MCF 10A (cell line): Measurements from ENCODE around the gene ZNF507. TPM values are rescaled to one million over a fixed set of nuclear protein-coding genes. Genes with fewer than 3 reads are reported as not detected.

ENCODE experiments used
- BruUV-seq: library from RNA; stranded (reverse); fragments of 400-500 nt; replicated peaks from 2 replicates; lab custom pipeline; 2021; lab: Mats Ljungman, UMichigan
- CTCF ChIA-PET: fragments of 300-600 bp; sonication (Branson Sonifier 250); formaldehyde crosslinking; extraction: SDS; loops from one replicate; lab custom pipeline; 2021; ENCODE audit warnings: antibody characterized with exemption, inconsistent platforms; lab: Yijun Ruan, JAX
- POLR2A ChIA-PET: fragments of 300-600, 350-650 bp; sonication (Branson Sonifier 250); formaldehyde crosslinking; extraction: SDS; loops from one replicate; lab custom pipeline; 2020; ENCODE audit warnings: antibody characterized with exemption, inconsistent platforms; lab: Yijun Ruan, JAX
- DNase-seq: peaks from one replicate; pipeline ENCODE4 v3.0.0-alpha.2; 2018; ENCODE audit not compliant: unreplicated experiment
- H3K27ac Mint-ChIP-seq: one replicate; pipeline ENCODE4 v1.8.0; 2022; ENCODE audit warnings: mild to moderate bottlenecking, low read depth, mixed read lengths; ENCODE audit not compliant: unreplicated experiment
- H3K27me3 Mint-ChIP-seq: one replicate; pipeline ENCODE4 v1.8.0; 2022; ENCODE audit warnings: mixed read lengths; ENCODE audit not compliant: insufficient read depth, unreplicated experiment
- H3K36me3 Mint-ChIP-seq: one replicate; pipeline ENCODE4 v1.8.0; 2022; ENCODE audit warnings: mild to moderate bottlenecking, moderate library complexity, mixed read lengths; ENCODE audit not compliant: insufficient read depth, unreplicated experiment
- H3K4me1 Mint-ChIP-seq: one replicate; pipeline ENCODE4 v1.8.0; 2022; ENCODE audit warnings: mixed read lengths; ENCODE audit not compliant: insufficient read depth, unreplicated experiment
- H3K4me3 Mint-ChIP-seq: one replicate; pipeline ENCODE4 v1.8.0; 2022; ENCODE audit warnings: mild to moderate bottlenecking, moderate library complexity, mixed read lengths; ENCODE audit not compliant: unreplicated experiment
- H3K9me3 Mint-ChIP-seq: one replicate; pipeline ENCODE4 v1.8.0; 2022; ENCODE audit warnings: mixed read lengths; ENCODE audit not compliant: unreplicated experiment
- CTCF ChIP-seq: fragments of 200-600 bp; IDR thresholded peaks from one replicate; pipeline ENCODE4 v1.8.0; 2022; ENCODE audit warnings: antibody characterized with exemption, mild to moderate bottlenecking; ENCODE audit not compliant: unreplicated experiment
- intact Hi-C: fragments of 100-400 bp; cut with micrococcal nuclease; formaldehyde crosslinking; loops from 2 replicates; pipeline ENCODE4 v1.14.1; 2022
- total RNA-seq: library from RNA; stranded (reverse); gene quantifications from 2 replicates; pipeline ENCODE4 v1.2.3, GENCODE V29; 2022

The ZNF507 gene
- total RNA-seq, 1 experiment from 2014 or later = 22.8 TPM

- ChIA-PET CTCF (interaction anchor here (0.7 kb wide), 1 partner anchor 887 kb away, joined by 3 read pairs; no protein-coding TSS in a partner anchor), POLR2A (no interaction called here)
- intact Hi-C loops = no loop called here
- no peak overlapping the region for H3K4me3 Mint-ChIP-seq
- TF ChIP-seq CTCF = no peak
- H3K27ac Mint-ChIP-seq = no peak overlapping the region
- no peaks in the 10 kb centered on the region for H3K4me1 Mint-ChIP-seq
- H3K9me3 Mint-ChIP-seq = no peaks in the 10 kb centered on the region
- H3K36me3 Mint-ChIP-seq = peaks cover 44% of the 10 kb centered on the region
- no peak for DNase-seq
- BruUV-seq = no TSS peak
- no peaks in the 10 kb centered on the region for H3K27me3 Mint-ChIP-seq
Measured at GRCh38 chr19:32415669-32416068, 70.3 kb downstream of the ZNF507 start.

GRCh38 chr19:32416749-32417456 lies 71.5 kb downstream of the ZNF507 start:
- ChIA-PET POLR2A (no interaction called here), CTCF (interaction anchor here (0.6 kb wide), 1 partner anchor 12 kb away, joined by 3 read pairs; no protein-coding TSS in a partner anchor)
- BruUV-seq = no TSS peak
- peaks cover 34% of the 10 kb centered on the region for H3K36me3 Mint-ChIP-seq
- no peaks in the 10 kb centered on the region for H3K9me3 Mint-ChIP-seq
- intact Hi-C loops = no loop called here
- no peak overlapping the region for H3K4me3 Mint-ChIP-seq
- no peak overlapping the region for H3K27ac Mint-ChIP-seq
- no peaks in the 10 kb centered on the region for H3K4me1 Mint-ChIP-seq
- H3K27me3 Mint-ChIP-seq = no peaks in the 10 kb centered on the region
- DNase-seq = peak; percentile 9
- no peak for TF ChIP-seq CTCF

- Mint-ChIP-seq H3K36me3 (peaks cover 22% of the 10 kb centered on the region), H3K27me3 (no peaks in the 10 kb centered on the region), H3K4me1 (no peaks in the 10 kb centered on the region), H3K27ac (no peak overlapping the region), H3K9me3 (no peaks in the 10 kb centered on the region), H3K4me3 (no peak overlapping the region)
- CTCF ChIA-PET = no interaction called here
- TF ChIP-seq CTCF = no peak
- POLR2A ChIA-PET = interaction anchor here (0.6 to 1.2 kb wide), 2 partner anchors 13 to 42 kb away, joined by 3 to 4 read pairs; partner anchors contain the start of gene DPY19L3
- BruUV-seq = no TSS peak
- intact Hi-C loops = no loop called here
- no peak for DNase-seq
Measured at GRCh38 chr19:32418155-32418554, 72.7 kb downstream of the ZNF507 start.

GRCh38 chr19:32421589-32422361 lies 76.4 kb downstream of the ZNF507 start:
- Mint-ChIP-seq H3K4me3 (no peak overlapping the region), H3K27me3 (no peaks in the 10 kb centered on the region), H3K27ac (peak overlapping the region; percentile 5), H3K4me1 (no peaks in the 10 kb centered on the region), H3K36me3 (peaks cover 28% of the 10 kb centered on the region), H3K9me3 (no peaks in the 10 kb centered on the region)
- ChIA-PET CTCF (interaction anchor here (0.6 kb wide), 1 partner anchor 11 kb away, joined by 3 read pairs; no protein-coding TSS in a partner anchor), POLR2A (no interaction called here)
- TF ChIP-seq CTCF = no peak
- intact Hi-C loops = no loop called here
- DNase-seq = no peak
- no TSS peak for BruUV-seq
